ENCODE results near the gene MCOLN1. TPM values are rescaled to one million over a fixed set of nuclear protein-coding genes. Genes with fewer than 3 reads are reported as not detected.

MCOLN1 gene
- total RNA-seq, 1 donor from 2014 or later, result 20.7 TPM

GRCh38 chr19:7556696-7557315 is 34.4 kb downstream of the MCOLN1 start:
- no peak for DNase-seq (ENCODE audit: low spot score in 2 of 2, unreplicated experiment in 2 of 2)
- Mint-ChIP-seq H3K4me3 (no peak overlapping the region), H3K36me3 (peaks cover 34% of the 10 kb centered on the region), H3K4me1 (no peaks in the 10 kb centered on the region), H3K27me3 (ENCODE audit: low read depth) (no peaks in the 10 kb centered on the region), H3K9me3 (no peaks in the 10 kb centered on the region), H3K27ac (no peak overlapping the region)
- TF ChIP-seq CTCF (IDR thresholded peaks at IDR 0.05; ENCODE audit: unreplicated experiment), result no peak

- H3K4me3 Mint-ChIP-seq, result no peak overlapping the region
- H3K36me3 Mint-ChIP-seq, result peaks cover 27% of the 10 kb centered on the region
- no peaks in the 10 kb centered on the region for H3K9me3 Mint-ChIP-seq
- no peaks in the 10 kb centered on the region for H3K4me1 Mint-ChIP-seq
- no peaks in the 10 kb centered on the region for H3K27me3 Mint-ChIP-seq (ENCODE audit: low read depth)
- no peak overlapping the region for H3K27ac Mint-ChIP-seq
- TF ChIP-seq CTCF (IDR thresholded peaks at IDR 0.05; ENCODE audit: unreplicated experiment), result no peak
- no peak for DNase-seq (ENCODE audit: low spot score in 2 of 2, unreplicated experiment in 2 of 2)
Measured at GRCh38 chr19:7558667-7559066, 36.2 kb downstream of the MCOLN1 start.

GRCh38 chr19:7559102-7559501 is 36.7 kb downstream of the MCOLN1 start:
- no peak overlapping the region for H3K27ac Mint-ChIP-seq
- H3K4me1 Mint-ChIP-seq, result no peaks in the 10 kb centered on the region
- H3K27me3 Mint-ChIP-seq (ENCODE audit: low read depth), result no peaks in the 10 kb centered on the region
- TF ChIP-seq CTCF (IDR thresholded peaks at IDR 0.05; ENCODE audit: unreplicated experiment), result no peak
- H3K9me3 Mint-ChIP-seq, result no peaks in the 10 kb centered on the region
- H3K36me3 Mint-ChIP-seq, result peaks cover 27% of the 10 kb centered on the region
- DNase-seq (ENCODE audit: low spot score in 2 of 2, unreplicated experiment in 2 of 2), result no peak
- no peak overlapping the region for H3K4me3 Mint-ChIP-seq

GRCh38 chr19:7560255-7560654 is 37.8 kb downstream of the MCOLN1 start:
- no peaks in the 10 kb centered on the region for H3K27me3 Mint-ChIP-seq (ENCODE audit: low read depth)
- TF ChIP-seq CTCF (IDR thresholded peaks at IDR 0.05; ENCODE audit: unreplicated experiment), result no peak
- H3K27ac Mint-ChIP-seq, result no peak overlapping the region
- H3K4me1 Mint-ChIP-seq, result no peaks in the 10 kb centered on the region
- H3K36me3 Mint-ChIP-seq, result peaks cover 27% of the 10 kb centered on the region
- no peak for DNase-seq (ENCODE audit: low spot score in 2 of 2, unreplicated experiment in 2 of 2)
- no peak overlapping the region for H3K4me3 Mint-ChIP-seq
- H3K9me3 Mint-ChIP-seq, result no peaks in the 10 kb centered on the region

GRCh38 chr19:7561325-7561724 is 38.9 kb downstream of the MCOLN1 start:
- DNase-seq (ENCODE audit: low spot score in 2 of 2, unreplicated experiment in 2 of 2), result no peak
- peaks cover 25% of the 10 kb centered on the region for H3K36me3 Mint-ChIP-seq
- no peak overlapping the region for H3K4me3 Mint-ChIP-seq
- no peak overlapping the region for H3K27ac Mint-ChIP-seq
- no peak for TF ChIP-seq CTCF (IDR thresholded peaks at IDR 0.05; ENCODE audit: unreplicated experiment)
- H3K9me3 Mint-ChIP-seq, result no peaks in the 10 kb centered on the region
- no peaks in the 10 kb centered on the region for H3K4me1 Mint-ChIP-seq
- H3K27me3 Mint-ChIP-seq (ENCODE audit: low read depth), result no peaks in the 10 kb centered on the region

All from mesothelial cell of epicardium (in vitro differentiated cells).